Calu3 (cell line): ENCODE measurements around the gene ALK. TPM values are rescaled to one million over a fixed set of nuclear protein-coding genes. Genes with fewer than 3 reads are reported as not detected.

ENCODE experiments used
- BruUV-seq: library from RNA; stranded (reverse); fragments of 400-500 nt; replicated peaks from 2 replicates; lab custom pipeline; 2021; lab: Mats Ljungman, UMichigan
- CTCF ChIA-PET: fragments of 300-600 bp; sonication (Branson Sonifier 250); formaldehyde crosslinking; loops from one replicate; lab custom pipeline; 2022; ENCODE audit warnings: antibody characterized with exemption; lab: Charles Lee
- DNase-seq: peaks from one replicate; pipeline ENCODE4 v3.0.0; 2022
- H3K27ac Mint-ChIP-seq: one replicate; pipeline ENCODE4 v1.8.0; 2022; ENCODE audit warnings: mixed read lengths; ENCODE audit not compliant: unreplicated experiment
- H3K27me3 Mint-ChIP-seq: one replicate; pipeline ENCODE4 v1.8.0; 2022; ENCODE audit warnings: mixed read lengths; ENCODE audit not compliant: unreplicated experiment
- H3K36me3 Mint-ChIP-seq: one replicate; pipeline ENCODE4 v1.8.0; 2022; ENCODE audit warnings: mild to moderate bottlenecking, moderate library complexity, mixed read lengths; ENCODE audit not compliant: insufficient read depth, unreplicated experiment
- H3K4me1 Mint-ChIP-seq: one replicate; pipeline ENCODE4 v1.8.0; 2022; ENCODE audit warnings: mild to moderate bottlenecking, low read depth, mixed read lengths; ENCODE audit not compliant: unreplicated experiment
- H3K4me3 Mint-ChIP-seq: one replicate; pipeline ENCODE4 v1.8.0; 2022; ENCODE audit warnings: mild to moderate bottlenecking, low read depth, moderate library complexity, mixed read lengths; ENCODE audit not compliant: unreplicated experiment
- H3K9me3 Mint-ChIP-seq: one replicate; pipeline ENCODE4 v1.8.0; 2022; ENCODE audit warnings: low read depth, mixed read lengths; ENCODE audit not compliant: unreplicated experiment
- CTCF ChIP-seq: fragments of 200-600 bp; IDR thresholded peaks from one replicate; pipeline ENCODE4 v1.8.0; 2022; ENCODE audit warnings: antibody characterized with exemption; ENCODE audit not compliant: unreplicated experiment
- intact Hi-C: fragments of 100-400 bp; cut with micrococcal nuclease; formaldehyde crosslinking; loops from one replicate; pipeline ENCODE4 v1.10.0; 2022; ENCODE audit not compliant: unreplicated experiment
- total RNA-seq: library from RNA; stranded (reverse); gene quantifications from 2 replicates; pipeline ENCODE4 v1.2.3, GENCODE V29; 2022

ALK gene
- total RNA-seq, 1 experiment from 2014 or later = not detected

- BruUV-seq = no TSS peak
- no peak for TF ChIP-seq CTCF
- Mint-ChIP-seq H3K36me3 (no peaks in the 10 kb centered on the region), H3K4me1 (no peaks in the 10 kb centered on the region), H3K27ac (no peak overlapping the region), H3K9me3 (no peaks in the 10 kb centered on the region), H3K27me3 (peaks cover 96% of the 10 kb centered on the region), H3K4me3 (no peak overlapping the region)
- CTCF ChIA-PET = no interaction called here
- no peak for DNase-seq
- intact Hi-C loops = no loop called here
Observed at GRCh38 chr2:29459445-29460179, 461.8 kb downstream of the ALK start.

- Mint-ChIP-seq H3K9me3 (no peaks in the 10 kb centered on the region), H3K4me3 (no peak overlapping the region), H3K4me1 (no peaks in the 10 kb centered on the region), H3K27ac (no peak overlapping the region), H3K27me3 (peaks cover 92% of the 10 kb centered on the region), H3K36me3 (no peaks in the 10 kb centered on the region)
- CTCF ChIA-PET = no interaction called here
- no peak for DNase-seq
- intact Hi-C loops = no loop called here
- no TSS peak for BruUV-seq
- TF ChIP-seq CTCF = no peak
Observed at GRCh38 chr2:29456429-29456828, 465.0 kb downstream of the ALK start.

- H3K4me3 Mint-ChIP-seq = no peak overlapping the region
- H3K27me3 Mint-ChIP-seq = peaks cover 92% of the 10 kb centered on the region
- TF ChIP-seq CTCF = no peak
- H3K9me3 Mint-ChIP-seq = no peaks in the 10 kb centered on the region
- no peaks in the 10 kb centered on the region for H3K4me1 Mint-ChIP-seq
- CTCF ChIA-PET = no interaction called here
- DNase-seq = no peak
- H3K36me3 Mint-ChIP-seq = no peaks in the 10 kb centered on the region
- intact Hi-C loops = no loop called here
- H3K27ac Mint-ChIP-seq = no peak overlapping the region
- BruUV-seq = no TSS peak
Observed at GRCh38 chr2:29455200-29455860, 466.1 kb downstream of the ALK start.

GRCh38 chr2:29452036-29452435, 469.4 kb downstream of the ALK start:
- Mint-ChIP-seq H3K4me1 (no peaks in the 10 kb centered on the region), H3K36me3 (no peaks in the 10 kb centered on the region), H3K9me3 (no peaks in the 10 kb centered on the region), H3K27me3 (peaks cover 94% of the 10 kb centered on the region), H3K27ac (no peak overlapping the region), H3K4me3 (no peak overlapping the region)
- no TSS peak for BruUV-seq
- intact Hi-C loops = no loop called here
- CTCF ChIA-PET = no interaction called here
- no peak for TF ChIP-seq CTCF
- DNase-seq = no peak
